ACC112 (cell line): Measurements from ENCODE around the gene DPP9.
A peak's percentile ranks its signal among the peaks of the same experiment; 100 is the strongest.

Experiments
- H2AFZ ChIP-seq: fragments of 200-600 bp; sonication (generic); one replicate; pipeline ENCODE4 v1.6.0; 2017; ENCODE audit warnings: antibody characterized with exemption, low read length; ENCODE audit not compliant: unreplicated experiment
- H3K27ac ChIP-seq: fragments of 200-600 bp; sonication (generic); 2 replicates; pipeline ENCODE4 v1.5.1; 2014; ENCODE audit warnings: low read depth, mild to moderate bottlenecking, antibody characterized with exemption, low read length, moderate library complexity
- H3K27me3 ChIP-seq: fragments of 200-600 bp; sonication (generic); 2 replicates; pipeline ENCODE4 v1.6.1; 2014; ENCODE audit warnings: mild to moderate bottlenecking, antibody characterized with exemption, low read length, moderate library complexity, mixed read lengths; ENCODE audit not compliant: insufficient read depth
- H3K36me3 ChIP-seq: fragments of 200-600 bp; sonication (generic); 2 replicates; pipeline ENCODE4 v1.6.1; 2016; ENCODE audit warnings: mild to moderate bottlenecking, antibody characterized with exemption, low read length, moderate library complexity, mixed read lengths; ENCODE audit not compliant: insufficient read depth
- H3K4me1 ChIP-seq: fragments of 200-600 bp; sonication (generic); one replicate; pipeline ENCODE4 v1.6.1; 2016; ENCODE audit warnings: low read length, mixed read lengths; ENCODE audit not compliant: insufficient read depth, unreplicated experiment, control insufficient read depth
- H3K4me3 ChIP-seq: fragments of 200-600 bp; sonication (generic); 2 replicates; pipeline ENCODE4 v1.5.1; 2014; ENCODE audit warnings: mild to moderate bottlenecking, low read depth, low read length
- H3K79me2 ChIP-seq: fragments of 200-600 bp; sonication (generic); one replicate; pipeline ENCODE4 v1.6.0; 2016; ENCODE audit warnings: low read length; ENCODE audit not compliant: control insufficient read depth, unreplicated experiment, insufficient read depth

The DPP9 gene

DNA sequence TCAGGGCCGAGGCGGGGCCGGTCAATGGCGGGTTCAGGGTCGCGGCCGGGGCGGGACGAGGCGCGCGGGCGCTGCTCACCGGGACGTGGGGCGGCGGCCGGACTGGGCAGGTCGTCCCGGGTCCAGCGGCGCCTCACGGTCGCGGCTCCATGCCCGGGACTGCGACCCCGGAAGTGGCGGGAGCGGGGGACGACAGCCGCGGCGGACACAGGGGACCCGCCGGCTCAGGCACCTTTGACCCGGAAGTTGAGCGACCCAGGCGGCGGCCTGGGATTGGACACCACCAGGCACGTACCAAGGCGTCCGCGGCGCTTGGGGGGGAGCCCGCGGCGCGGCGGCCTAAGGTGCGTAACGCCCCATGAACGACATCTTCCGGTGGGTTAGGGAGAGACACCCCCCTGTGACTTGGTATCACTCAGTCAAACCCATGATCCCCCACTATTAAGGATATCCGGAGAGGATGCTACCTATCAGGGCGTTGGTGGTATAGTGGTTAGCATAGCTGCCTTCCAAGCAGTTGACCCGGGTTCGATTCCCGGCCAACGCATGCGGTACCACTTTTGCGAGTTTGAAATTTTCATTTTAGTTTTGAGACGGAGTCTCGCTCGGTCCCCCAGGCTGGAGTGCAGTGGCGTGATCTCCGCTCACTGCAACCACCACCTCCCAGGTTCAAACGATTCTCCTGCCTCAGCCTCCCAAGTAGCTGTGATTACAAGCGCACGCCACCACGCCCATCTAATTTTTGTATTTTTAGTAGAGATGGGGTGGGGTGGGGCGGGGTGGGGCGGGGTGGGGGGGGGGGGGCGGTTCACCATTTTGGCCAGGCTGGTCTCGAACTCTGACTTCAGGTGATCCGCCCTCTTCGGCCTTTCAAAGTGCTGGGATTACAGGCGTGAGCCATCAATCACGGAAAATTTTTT, at the start of gene DPP9:
Gene DPP9 (minus strand): TSS at position 248 of the 920 bp plus-strand sequence. CDS start 3,936 bp downstream, outside the sequence.
- peak within 1 kb of the TSS; percentile 72 for H3K27ac ChIP-seq
- no peaks in the 10 kb centered on the region for H3K27me3 ChIP-seq
- H3K4me3 ChIP-seq, result peak within 1 kb of the TSS; percentile 94
- H3K4me1 ChIP-seq, result peaks cover 8% of the 10 kb centered on the region
- no peaks in the 10 kb centered on the region for H3K36me3 ChIP-seq
- H2AFZ ChIP-seq, result peak within 1 kb of the TSS; percentile 38
- H3K79me2 ChIP-seq, result peaks cover 30% of the 10 kb centered on the region

DNA sequence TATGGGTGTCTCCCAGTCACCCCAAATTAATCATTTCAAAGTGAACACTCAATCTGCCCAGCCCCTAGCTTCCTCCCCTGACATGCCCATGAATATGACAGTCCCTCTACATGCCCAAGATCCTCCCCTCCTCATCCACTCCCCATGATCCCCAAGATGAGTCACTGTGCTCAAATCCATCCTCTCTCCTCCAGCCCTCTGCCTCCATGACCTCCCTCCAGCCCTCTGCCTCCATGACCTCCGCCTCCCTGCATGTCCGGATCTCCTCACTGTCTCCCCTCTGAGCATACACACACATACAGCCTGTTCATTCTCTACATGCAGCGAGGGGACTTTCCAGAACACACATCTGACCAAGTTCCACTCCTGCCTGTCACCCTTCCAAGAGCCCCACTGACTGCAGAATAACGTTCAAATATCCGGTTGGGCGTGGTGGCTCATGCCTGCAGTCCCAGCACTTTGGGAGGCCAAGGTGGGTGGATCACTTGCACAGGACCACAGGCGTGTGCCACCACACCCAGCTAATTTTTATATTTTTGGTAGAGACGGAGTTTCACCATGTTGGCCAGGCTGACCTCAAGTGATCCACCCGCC, 49.5 kb upstream of the DPP9 start:
- no peaks in the 10 kb centered on the region for H3K4me1 ChIP-seq
- H3K4me3 ChIP-seq, result no peak overlapping the region
- H2AFZ ChIP-seq, result no peak overlapping the region
- H3K27me3 ChIP-seq, result no peaks in the 10 kb centered on the region
- no peaks in the 10 kb centered on the region for H3K36me3 ChIP-seq
- H3K79me2 ChIP-seq, result no peaks in the 10 kb centered on the region
- no peak overlapping the region for H3K27ac ChIP-seq

GRCh38 chr19:4772566-4772965, 48.9 kb upstream of the DPP9 start:
- Histone ChIP-seq H3K36me3 (no peaks in the 10 kb centered on the region), H3K4me1 (no peaks in the 10 kb centered on the region), H2AFZ (no peak overlapping the region), H3K27ac (no peak overlapping the region), H3K4me3 (no peak overlapping the region), H3K27me3 (no peaks in the 10 kb centered on the region), H3K79me2 (no peaks in the 10 kb centered on the region)

GRCh38 chr19:4768934-4769777, 45.5 kb upstream of the DPP9 start:
- no peak overlapping the region for H3K4me3 ChIP-seq
- H3K27me3 ChIP-seq, result no peaks in the 10 kb centered on the region
- no peak overlapping the region for H3K27ac ChIP-seq
- no peaks in the 10 kb centered on the region for H3K79me2 ChIP-seq
- no peak overlapping the region for H2AFZ ChIP-seq
- no peaks in the 10 kb centered on the region for H3K4me1 ChIP-seq
- H3K36me3 ChIP-seq, result no peaks in the 10 kb centered on the region

DNA sequence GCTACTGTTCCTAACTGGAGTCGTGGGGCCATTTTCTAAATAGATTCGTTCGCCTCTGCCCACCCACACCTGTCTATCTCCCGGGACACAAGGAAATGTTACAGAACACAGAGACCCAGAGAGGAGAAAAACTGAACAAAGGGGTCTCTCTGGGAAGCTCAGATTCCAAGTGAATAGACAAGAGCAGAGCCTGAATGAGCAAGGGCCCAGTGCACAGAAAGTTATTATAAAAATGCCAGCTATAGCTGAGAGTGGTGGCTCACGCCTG, 40.7 kb upstream of the DPP9 start:
- peaks cover 18% of the 10 kb centered on the region for H3K27me3 ChIP-seq
- H3K79me2 ChIP-seq, result no peaks in the 10 kb centered on the region
- no peak overlapping the region for H2AFZ ChIP-seq

GRCh38 chr19:4763021-4763420, 39.4 kb upstream of the DPP9 start:
- Histone ChIP-seq H3K4me3 (no peak overlapping the region), H2AFZ (no peak overlapping the region), H3K27ac (no peak overlapping the region), H3K79me2 (no peaks in the 10 kb centered on the region), H3K4me1 (peaks cover 3% of the 10 kb centered on the region), H3K36me3 (no peaks in the 10 kb centered on the region), H3K27me3 (peaks cover 18% of the 10 kb centered on the region)

More for the DNA sequence above, 40.7 kb upstream of the DPP9 start:
- H3K36me3 ChIP-seq, result no peaks in the 10 kb centered on the region
- H3K4me3 ChIP-seq, result no peak overlapping the region
- no peak overlapping the region for H3K27ac ChIP-seq
- H3K4me1 ChIP-seq, result peaks cover 3% of the 10 kb centered on the region

GRCh38 chr19:4760285-4760650, 36.6 kb upstream of the DPP9 start:
- no peak overlapping the region for H3K27ac ChIP-seq
- peak overlapping the region; percentile 49 for H3K4me3 ChIP-seq
- no peak overlapping the region for H2AFZ ChIP-seq
- H3K4me1 ChIP-seq, result peaks cover 3% of the 10 kb centered on the region
- H3K27me3 ChIP-seq, result peaks cover 18% of the 10 kb centered on the region
- no peaks in the 10 kb centered on the region for H3K36me3 ChIP-seq
- H3K79me2 ChIP-seq, result no peaks in the 10 kb centered on the region

- peaks cover 18% of the 10 kb centered on the region for H3K27me3 ChIP-seq
- no peak overlapping the region for H3K27ac ChIP-seq
- H3K79me2 ChIP-seq, result no peaks in the 10 kb centered on the region
- H3K4me1 ChIP-seq, result peaks cover 3% of the 10 kb centered on the region
- H2AFZ ChIP-seq, result no peak overlapping the region
- peak overlapping the region; percentile 49 for H3K4me3 ChIP-seq
- H3K36me3 ChIP-seq, result no peaks in the 10 kb centered on the region
Observed at GRCh38 chr19:4759388-4760284, 36.0 kb upstream of the DPP9 start.

DNA sequence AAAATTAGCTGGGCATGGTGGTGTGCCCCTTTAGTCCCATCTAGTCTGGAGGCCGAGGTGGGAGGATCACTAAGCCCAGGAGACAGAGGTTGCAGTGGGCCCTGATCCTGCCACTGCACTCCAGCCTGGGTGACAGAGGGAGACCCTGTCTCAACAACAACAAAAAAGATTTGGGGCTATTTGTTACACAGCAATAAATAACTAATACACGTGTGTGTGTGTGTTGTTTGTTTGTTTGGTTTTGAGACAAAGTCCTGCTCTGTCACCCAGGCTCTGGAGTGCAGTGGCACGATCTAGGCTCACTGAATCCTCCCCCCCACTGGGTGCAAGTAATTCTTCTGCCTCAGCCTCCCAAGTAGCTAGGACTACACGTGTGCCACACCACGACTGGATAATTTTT, 35.0 kb upstream of the DPP9 start:
- peaks cover 3% of the 10 kb centered on the region for H3K4me1 ChIP-seq
- peaks cover 15% of the 10 kb centered on the region for H3K27me3 ChIP-seq
- H2AFZ ChIP-seq, result no peak overlapping the region
- no peaks in the 10 kb centered on the region for H3K79me2 ChIP-seq
- H3K4me3 ChIP-seq, result no peak overlapping the region
- H3K27ac ChIP-seq, result no peak overlapping the region
- H3K36me3 ChIP-seq, result no peaks in the 10 kb centered on the region

GRCh38 chr19:4758082-4758481, 34.4 kb upstream of the DPP9 start:
- Histone ChIP-seq H3K36me3 (no peaks in the 10 kb centered on the region), H3K27me3 (peaks cover 9% of the 10 kb centered on the region), H3K4me3 (no peak overlapping the region), H2AFZ (no peak overlapping the region), H3K4me1 (peaks cover 3% of the 10 kb centered on the region), H3K27ac (no peak overlapping the region), H3K79me2 (no peaks in the 10 kb centered on the region)
